NCI-H510A treated with DMSO at 0.1 percent for 48 hours (cell line): Measurements from ENCODE around the gene ZGLP1.
A peak's percentile ranks its signal among the peaks of the same experiment; 100 is the strongest.
"Not testable (repeated sequence)": the region's sequence is repeated elsewhere in the genome, so short reads cannot be mapped to it uniquely, and the experiment has no call there.

Experiments used
- DNase-seq: peaks from one replicate; lab custom pipeline; 2025; lab: John Stamatoyannopoulos, UW

The ZGLP1 gene

DNA sequence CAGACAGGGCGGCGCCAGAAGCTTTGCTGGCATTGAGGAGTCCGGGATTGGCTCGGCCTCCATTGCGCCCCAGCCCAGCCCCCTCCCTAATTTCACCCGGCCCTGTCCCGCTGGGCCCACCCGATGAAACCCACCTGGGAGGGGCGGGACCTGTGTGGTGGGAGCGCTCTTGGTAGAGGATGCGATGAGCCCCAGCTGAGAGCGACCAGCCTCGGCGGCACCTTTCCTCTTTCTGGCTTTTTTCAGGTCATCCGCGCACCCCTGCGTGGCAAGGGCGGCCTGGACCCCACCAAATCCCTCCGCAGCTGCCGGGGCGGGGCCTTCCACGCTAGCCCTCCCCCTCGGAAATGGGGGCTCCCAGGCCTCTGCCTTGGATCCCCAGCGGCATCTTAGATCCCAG lies at the start of gene ZGLP1:
TSS of gene ZGLP1 (minus strand) at position 393 of the 400 bp plus-strand sequence.
- DNase-seq: no peak

DNA sequence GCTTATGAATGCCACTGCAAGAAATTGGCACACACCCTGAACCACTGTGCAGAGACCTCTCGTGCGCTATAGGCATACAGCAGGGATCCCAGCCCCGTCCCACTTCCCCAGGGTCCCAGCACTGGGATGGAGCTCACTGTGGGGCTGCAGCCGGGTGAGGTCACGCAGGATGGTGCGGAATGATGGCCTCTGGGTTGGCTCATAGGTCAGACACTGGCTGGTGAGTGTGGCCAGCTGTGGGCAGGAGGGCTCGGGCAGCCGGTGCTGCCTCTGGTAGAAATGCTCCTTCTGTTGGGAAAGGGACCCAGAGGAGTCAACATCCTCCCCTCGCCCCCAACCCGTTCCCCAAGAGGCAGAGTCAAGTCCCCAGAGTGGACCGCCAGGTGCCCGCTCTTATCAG lies 46.8 kb upstream of the ZGLP1 start:
- no peak for DNase-seq

DNA sequence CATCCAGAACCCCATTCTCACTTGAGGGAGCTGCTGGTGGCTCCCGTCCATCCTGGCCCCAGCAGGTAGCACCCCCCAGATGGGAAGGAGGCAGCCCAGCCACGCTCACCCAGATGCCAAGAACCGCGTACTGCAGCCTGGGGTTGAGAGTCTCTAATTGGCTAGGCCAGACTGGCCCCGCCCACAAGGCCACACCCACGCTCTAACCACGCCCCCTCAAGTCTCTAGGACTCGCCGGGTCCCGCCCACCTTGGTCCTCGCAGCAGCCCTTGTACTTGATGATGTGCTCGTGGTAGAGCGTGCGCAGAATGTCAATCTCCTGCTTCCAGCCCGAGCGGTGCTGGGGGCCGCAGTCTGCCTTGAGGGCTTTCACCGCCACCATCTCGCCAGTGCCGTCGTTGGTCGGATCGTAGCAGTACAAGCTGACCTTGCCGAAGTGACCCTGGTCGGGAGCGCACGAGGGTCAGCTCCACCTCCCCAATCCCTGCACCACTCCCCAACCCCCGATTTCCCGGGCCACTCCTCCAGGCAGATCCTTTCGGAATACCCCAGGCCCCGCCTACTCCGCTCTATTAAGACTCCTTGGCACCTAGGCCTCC lies 44.3 kb upstream of the ZGLP1 start:
- no peak for DNase-seq

DNA sequence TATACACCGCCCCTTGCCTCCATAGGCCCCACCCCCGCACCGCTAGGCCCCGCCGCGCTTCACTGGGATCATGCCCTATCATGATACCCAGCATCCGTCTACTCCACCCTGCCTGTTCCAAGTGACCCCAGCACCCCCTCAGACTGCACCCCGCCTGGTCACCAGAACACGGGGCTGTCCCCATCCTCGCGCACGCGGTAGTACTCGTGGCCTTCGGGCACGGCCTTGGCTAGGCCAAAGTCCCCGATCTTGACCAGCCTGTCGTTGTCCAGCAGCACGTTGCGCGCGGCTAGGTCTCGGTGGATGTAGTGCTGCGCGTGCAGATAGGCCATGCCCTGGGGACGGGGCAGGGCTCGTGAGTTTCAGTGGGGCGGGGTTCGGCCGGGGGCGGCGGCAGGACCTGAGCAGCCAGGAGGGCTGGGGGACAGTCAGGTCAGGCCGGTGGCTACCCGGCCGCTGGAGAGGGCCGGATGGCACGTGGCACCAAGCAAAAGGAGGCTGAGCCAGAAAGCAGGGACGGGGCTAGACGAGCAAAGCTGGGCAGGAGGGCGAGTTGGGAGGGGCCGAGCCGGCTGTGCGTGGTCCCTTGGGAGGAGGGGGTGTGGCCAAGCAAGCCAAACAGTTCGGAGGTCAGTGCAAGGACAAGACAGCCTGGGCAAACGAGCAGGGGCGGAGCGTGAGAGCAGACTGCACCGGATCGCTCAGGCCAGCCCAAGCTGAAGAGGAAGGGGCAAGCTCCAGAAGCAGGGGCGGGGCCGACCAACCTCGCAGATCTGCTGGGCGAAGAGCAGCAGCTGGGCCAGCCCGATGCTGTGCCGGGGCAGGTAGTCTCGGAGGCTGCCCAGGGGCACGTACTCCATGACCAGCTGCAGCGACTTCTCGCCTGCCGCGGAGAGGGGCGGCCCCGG lies 43.4 kb upstream of the ZGLP1 start:
- no peak for DNase-seq

DNA sequence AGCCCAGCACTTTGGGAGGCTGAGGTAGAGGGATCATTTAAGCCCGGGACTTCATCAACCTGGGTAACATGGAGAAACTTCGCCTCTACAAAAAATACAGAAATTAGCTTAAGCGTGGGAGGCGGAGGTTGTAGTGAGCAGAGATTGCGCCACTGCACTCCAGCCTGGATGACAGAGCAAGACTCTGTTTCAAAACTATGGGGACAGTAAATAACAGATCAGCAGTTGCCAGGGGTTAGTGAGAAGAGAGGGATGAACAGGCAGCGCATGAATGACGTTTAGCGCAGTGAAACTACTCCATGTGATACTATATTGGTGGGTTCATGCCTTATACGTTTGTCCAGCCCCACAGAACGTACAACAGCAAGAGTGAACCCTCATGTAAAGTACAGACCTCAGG lies 36.9 kb upstream of the ZGLP1 start:
- DNase-seq: no peak

DNA sequence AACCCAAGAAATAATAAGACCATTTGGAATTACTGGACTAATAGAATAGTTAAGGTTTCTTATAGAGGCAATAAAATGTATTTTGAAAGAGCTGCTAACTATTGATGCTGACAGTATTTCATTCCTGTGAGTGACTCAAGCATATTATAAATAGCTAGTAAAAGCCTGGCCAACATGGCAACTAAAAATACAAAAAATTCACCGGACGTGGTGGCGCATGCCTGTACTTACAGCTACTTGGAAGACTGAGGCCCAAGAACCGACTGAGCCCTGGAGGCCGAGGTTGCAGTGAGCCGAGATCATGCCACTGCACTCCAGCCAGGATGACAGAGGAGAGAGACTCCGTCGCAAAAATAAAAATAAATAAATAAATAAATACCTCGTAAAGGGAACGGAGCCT lies 35.2 kb upstream of the ZGLP1 start:
- DNase-seq: no peak

DNA sequence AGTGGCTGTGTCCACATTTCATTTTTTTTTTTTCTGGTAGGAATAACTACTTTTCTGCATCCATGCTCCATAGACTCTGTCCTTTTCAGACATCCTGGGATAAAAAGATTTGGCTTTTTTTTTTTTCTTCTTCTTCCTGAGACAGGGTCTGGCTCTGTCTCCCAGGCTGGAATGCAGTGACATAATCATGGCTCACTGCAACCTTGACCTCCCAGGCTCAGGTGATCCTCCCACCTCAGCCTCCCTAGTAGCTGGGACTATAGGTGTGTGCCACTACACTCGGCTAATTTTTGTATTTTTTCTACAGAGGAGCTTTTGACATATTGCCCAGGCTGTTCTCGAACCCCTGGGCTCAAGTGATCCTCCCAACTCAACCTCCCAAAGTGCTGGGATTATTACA lies 33.9 kb upstream of the ZGLP1 start:
- no peak for DNase-seq

DNA sequence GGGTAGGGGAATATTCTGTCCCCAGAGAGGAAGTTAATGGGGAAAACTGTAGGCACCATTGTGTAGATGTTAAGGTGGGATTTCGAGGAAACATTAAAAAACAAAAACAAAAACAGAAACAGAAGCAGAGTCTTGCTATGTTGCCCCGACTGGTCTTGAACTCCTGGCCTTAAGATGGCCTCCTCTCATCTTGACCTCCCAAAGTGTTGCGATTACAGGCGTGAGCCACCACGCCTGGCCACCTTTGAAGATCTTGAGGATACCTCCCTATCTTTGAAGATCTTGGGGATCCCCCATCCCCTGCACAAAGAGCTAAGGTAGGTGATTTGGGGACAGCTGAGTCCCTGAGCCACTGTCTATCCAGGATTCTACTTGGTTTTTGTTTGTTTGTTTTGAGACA lies 30.4 kb upstream of the ZGLP1 start:
- DNase-seq: no peak

DNA sequence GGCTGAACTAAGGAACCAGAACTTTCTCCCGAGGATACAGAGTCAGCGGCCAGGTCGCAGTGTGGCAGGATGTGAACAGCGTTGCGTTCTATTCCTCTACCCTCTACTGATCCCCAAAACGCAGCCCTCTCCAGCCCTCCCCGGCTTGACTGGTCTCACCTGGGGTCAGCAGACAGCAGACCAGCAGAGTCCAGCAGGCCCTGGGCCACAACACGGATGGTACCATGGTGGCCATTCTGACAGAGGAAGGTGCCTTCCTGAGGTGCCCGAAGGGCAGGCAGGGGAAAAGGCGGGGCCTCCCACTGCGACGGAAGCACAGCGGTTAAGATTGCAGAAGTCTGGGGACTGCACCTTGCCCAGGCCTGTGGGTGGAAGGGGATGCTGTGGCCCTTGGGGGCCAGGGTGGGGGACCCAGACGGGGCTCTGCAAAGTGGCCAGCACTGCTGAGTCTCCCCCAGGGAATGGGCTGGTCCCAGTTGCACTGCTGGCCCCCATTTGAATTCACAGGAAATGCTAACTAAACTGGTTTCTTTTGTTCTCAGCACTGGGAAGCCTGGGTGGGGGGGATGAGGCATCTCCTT lies 29.9 kb upstream of the ZGLP1 start, which contains the start of gene ICAM3:
TSS of gene ICAM3 (minus strand) at position 245 of the 581 bp plus-strand sequence. CDS start at position 235, 10 bp downstream.
- no peak for DNase-seq

DNA sequence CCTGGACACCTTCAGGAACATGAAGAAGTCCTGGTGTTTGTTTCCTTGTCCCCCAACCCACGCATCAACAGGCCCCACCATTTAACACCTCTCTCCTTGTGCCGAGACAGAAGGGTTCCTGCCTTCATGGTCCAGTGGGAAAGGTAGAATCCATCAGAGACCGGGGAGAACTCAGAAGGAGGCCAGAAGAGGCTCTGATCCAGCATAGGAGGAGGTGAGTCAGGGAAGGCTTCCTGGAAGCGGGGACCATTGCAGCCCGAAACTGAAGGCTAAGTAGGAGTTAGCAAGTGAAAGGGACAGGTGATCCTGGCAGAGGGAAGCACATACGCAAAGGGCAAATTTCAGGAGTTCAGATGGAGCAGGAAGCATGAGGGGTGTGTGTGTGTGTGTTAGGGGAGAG lies 29.3 kb upstream of the ZGLP1 start:
- no peak for DNase-seq

DNA sequence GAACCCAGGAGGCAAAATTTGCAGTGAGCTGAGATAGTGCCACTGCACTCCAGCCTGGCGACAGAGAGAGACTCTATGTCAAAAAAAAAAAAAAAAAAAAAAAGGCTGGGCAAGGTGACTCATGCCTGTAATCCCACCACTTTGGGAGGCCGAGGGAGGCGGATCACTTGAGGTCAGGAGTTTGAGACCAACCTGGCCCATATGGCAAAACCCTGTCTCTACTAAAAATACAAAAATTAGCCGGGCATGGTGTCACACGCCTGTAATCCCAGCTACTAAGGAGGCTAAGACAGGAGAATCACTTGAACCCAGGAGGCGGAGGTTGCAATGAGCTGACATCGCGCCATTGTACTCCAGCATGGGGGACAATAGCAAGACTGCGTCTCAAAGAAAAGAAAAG lies 27.1 kb upstream of the ZGLP1 start:
- not testable (repeated sequence) for DNase-seq

DNA sequence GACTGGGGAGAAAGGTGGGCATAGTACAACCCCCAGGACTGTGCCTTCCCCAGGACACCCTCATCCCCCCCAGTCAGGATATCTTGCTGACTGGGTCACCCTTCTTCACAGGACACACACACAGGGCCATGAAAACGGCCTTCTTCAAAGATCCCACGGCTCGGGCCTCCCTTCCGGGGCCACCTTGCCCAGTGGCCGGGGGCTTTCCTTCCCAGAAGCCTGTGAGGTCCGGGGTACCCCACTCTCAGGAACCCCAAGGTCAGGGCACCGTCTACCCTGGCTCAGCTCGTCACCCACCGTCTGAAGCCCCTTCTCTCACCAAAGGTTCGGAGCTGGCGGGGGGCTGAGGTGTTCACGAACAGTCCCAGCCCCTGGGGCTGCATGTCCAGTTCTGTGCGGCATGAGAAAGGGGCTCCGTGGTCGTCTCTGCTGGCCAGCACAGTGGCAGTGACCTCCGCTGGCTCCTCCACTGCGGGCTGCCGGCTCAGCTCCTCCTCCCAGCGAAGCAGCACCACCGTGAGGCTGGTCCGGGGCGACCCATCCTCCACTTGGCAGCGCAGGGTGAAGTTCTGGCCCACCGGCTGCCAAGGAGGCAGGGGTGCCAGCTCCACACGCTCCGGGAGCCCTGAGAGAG lies 25.9 kb upstream of the ZGLP1 start:
- DNase-seq: no peak

DNA sequence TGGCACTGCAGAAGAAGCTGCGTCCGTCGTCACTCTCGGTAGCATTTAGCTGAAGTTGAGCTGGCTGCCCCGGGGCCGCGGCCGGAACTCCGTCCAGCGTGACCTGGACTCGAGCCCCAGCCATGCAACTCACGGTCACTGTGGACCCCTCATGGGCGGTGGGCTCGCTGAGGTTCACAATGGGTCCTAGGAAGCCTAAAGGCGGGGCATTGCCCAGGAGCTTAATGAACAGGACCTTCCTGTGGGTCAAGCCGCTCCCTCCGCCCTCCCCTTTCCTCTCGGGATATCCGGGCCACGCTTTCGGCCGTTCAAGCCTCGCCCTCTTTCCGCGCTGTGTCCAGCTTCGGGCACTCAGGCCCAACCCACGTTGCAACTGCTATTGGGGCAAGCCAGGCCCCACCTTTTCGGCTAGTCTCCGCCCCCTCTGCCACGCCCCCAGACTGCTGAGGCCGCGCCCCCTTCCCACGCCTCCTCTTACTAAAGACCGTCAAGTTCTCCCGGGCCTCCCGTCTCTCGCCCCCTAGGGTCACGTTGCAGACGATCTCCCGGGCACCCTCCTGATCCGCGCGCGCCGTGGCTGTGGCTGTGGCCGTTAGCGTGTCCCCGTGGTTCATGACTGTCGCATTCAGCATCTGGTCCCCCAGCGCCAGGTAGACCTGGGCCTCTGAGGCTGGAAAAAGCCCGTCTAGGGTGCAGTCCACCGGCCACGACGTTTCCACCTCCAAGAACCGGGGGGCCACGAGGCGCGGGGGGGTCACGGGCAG lies 25.2 kb upstream of the ZGLP1 start:
- DNase-seq: peak; percentile 89

DNA sequence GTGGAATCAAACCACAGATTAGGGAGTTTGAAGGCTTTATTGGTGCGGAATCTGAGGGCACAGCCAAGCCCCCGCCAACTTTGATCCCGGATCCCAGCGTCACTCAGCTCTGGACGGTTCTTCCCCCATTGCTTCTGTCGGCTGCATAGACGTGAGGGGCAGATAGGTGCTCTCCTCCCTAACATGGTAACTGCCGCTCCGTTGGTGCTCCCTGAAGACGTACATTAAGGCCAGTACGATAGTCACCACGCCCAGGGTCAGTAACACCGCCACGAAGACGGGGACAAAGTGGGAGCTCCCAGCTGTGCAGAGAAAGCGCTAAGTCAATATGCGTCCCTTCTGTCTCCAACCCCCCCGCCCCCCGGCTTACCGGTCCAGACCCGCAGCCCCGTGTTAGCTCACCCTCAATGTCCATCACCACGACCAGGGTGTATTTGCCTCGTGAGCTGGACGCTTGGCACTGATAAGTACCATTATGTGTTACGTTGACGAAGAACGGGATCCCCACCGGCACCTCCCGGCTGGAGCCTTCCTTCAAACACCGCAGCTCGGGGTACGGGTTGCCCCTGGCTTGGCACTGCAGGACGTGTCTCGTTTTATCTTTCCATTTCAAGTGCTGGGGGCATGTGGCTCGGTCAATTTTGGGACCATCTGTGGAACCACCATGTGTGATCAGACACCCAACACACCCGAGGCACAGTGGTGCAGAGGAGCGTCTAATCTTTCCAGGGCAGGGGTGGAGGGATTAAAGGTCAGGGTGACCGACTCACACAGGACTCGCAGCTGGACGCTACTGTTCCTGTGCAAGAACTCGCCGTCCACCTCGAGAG lies 24.4 kb upstream of the ZGLP1 start:
- peak; percentile 92 for DNase-seq

DNA sequence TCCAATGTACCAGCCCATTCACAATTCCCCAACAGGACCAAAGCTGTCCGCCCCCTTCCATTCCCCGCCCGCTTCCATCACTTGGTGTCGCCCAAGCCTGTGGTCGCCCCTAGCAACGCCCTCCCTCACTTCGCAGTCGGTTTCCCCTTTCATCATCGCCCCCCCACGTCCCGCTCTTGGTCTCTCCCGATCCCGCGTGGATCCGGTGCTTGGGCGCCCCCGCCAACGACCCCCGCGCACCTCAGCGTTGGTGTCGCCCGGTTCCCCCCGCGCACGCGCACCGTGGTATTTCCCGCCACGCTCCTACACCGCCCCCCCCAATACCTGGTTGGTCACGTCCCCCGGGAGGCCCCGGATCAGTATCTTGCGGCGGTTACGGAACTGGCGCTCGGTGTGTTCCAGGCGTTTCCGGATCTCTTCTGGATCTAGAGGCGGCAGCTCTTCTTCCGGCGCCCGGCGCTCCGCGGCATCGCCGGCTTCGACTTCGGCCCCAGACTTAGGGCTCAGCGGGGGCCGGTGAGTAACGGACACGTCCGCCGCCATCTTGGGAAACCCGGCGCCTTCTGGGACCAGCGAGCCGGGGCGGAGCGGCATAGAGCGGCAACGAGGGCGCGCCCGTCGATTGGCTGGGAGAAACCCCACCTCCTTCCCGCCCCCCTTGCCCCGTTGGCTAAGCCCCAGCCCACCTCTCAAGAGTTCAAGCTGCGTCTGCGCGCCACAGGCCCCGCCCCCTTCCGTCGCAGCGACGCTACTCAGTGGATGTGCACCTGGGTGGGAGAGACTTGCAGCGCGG lies 23.5 kb upstream of the ZGLP1 start, which contains the start of gene RAVER1:
TSS of gene RAVER1 (minus strand) at position 565 of the 793 bp plus-strand sequence. CDS start at position 543, 22 bp downstream.
- peak; percentile 99 for DNase-seq

DNA sequence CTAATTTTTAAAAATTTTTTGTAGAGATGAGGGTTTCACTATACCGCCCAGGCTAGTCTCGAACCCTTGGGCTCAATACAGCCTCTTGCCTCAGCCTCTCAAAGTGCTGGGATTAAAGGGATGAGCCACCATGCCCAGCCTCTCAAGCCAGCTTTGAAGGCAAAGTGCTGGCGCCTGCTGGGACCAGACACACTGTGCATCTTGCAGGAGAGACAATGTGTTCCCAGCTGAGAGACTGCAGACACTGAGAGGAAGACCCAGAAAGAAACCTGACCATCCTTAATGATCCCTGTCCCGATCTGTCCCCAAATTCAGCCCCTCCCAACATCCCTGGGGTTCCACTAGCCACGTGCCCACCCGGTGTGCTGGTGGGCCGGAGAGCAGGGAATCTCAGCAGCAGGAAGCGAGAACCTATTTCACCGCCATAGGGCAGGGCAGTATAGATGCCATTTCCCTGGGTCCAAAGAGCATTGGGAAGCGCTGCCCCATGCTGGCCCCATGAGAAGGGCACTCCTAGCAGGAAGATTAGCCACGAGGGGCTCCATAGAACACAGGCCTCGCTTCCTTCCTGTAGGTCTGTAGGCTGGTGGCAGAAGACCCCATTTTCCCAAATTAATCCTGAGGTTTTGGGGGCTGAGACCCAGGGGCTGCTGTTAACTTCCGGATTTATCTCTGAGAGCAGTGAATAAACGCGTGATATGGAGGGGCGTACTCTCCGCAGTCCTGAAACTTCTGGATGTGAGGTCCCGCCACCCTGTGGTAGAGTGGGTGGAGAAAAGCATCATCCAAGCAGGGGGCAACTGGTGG lies 22.7 kb upstream of the ZGLP1 start:
- no peak for DNase-seq

DNA sequence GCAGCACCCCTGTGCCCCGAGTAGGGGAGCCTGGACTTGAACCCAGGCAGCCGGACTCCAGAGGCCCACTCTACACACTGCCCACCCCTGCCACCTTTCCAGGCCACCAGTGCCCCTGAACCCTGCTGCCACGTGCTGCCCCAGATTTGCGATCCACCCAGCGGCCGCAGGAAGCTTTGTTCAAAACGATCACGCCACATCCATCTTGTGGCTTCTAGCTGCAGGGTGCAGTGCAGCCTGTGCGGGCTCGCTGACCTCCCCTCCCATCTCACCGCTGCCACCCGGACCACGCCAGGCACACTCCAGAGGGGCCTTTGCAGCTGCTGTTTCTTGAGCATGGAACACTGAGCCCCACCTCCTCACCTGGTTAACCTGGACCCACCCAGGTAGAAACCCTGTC lies 19.9 kb upstream of the ZGLP1 start:
- no peak for DNase-seq

DNA sequence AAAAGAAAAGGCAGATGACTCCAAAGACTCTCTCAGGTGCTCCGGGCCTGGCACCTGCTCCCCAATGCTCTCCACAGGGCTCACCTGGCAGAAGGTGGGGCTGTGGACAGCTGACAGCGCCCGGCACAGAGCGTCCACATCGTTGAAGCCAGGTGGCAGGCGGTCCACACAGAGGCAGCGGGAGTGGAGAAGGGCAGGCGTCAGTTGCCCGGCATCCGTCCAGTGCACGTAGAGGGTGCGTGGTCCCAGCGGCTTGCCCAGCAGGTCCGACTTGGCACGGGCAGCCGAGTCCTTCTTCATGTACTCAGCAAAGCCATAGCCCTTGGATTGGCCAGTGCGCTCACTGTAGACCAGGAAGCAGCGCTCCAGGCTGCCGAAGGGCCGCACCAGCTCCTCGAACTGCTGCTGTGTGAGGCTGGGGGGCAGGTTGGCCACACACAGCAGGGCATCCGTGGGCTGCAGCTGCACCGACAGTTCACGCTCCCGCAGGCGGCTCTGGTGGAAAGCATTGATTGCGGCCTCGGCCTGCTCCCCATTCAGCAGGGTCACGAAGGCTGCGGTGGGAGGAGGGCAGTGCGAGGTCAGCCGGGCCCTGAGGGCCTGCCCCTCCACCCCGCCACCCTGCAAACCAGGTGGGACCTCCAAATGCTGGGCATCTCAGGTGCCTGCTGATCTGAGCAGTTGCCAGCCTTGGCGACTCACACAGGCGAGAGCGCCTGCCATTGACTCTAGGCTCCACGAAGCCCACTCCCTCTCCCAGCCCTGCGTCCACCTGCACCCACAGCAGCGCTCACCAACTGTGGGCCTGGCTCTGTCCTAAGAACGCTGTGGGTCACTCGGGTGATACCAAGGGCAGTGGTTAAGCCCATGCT lies 19.2 kb upstream of the ZGLP1 start:
- DNase-seq: no peak
